Neuronal stem cell (in vitro differentiated cells): ENCODE results near the gene TUBB1.

Experiments
- DNase-seq: peaks from one replicate; pipeline ENCODE4 v3.0.0-alpha.2; 2013; ENCODE audit warnings: low spot score
- H2AFZ ChIP-seq: one replicate; pipeline ENCODE4 v1.6.1; 2013; ENCODE audit warnings: mild to moderate bottlenecking, low read length, inconsistent platforms
- H2AK5ac ChIP-seq: 2 replicates; pipeline ENCODE4 v1.6.1; 2013; ENCODE audit warnings: low read depth, mild to moderate bottlenecking, inconsistent platforms, low read length, moderate library complexity, mixed read lengths
- H2BK120ac ChIP-seq: 2 replicates; pipeline ENCODE4 v1.6.1; 2013; ENCODE audit warnings: low read depth, mild to moderate bottlenecking, inconsistent platforms, low read length, moderate library complexity, mixed read lengths
- H2BK12ac ChIP-seq: one replicate; pipeline ENCODE4 v1.6.1; 2013; ENCODE audit warnings: low read length, inconsistent platforms
- H2BK15ac ChIP-seq: 2 replicates; pipeline ENCODE4 v1.6.1; 2013; ENCODE audit warnings: mild to moderate bottlenecking, low read length, inconsistent platforms, mixed read lengths
- H2BK5ac ChIP-seq: one replicate; pipeline ENCODE4 v1.6.1; 2013; ENCODE audit warnings: inconsistent platforms, mild to moderate bottlenecking, low read length, moderate library complexity
- H3K14ac ChIP-seq: one replicate; pipeline ENCODE4 v1.6.1; 2013; ENCODE audit warnings: low read length, inconsistent platforms
- H3K18ac ChIP-seq: 2 replicates; pipeline ENCODE4 v1.6.1; 2013; ENCODE audit warnings: low read length, inconsistent platforms
- H3K23ac ChIP-seq: 2 replicates; pipeline ENCODE4 v1.6.1; 2013; ENCODE audit warnings: low read depth, mild to moderate bottlenecking, mixed read lengths, low read length, inconsistent platforms; ENCODE audit not compliant: poor library complexity
- H3K27ac ChIP-seq: replicated peaks from 3 replicates; pipeline ENCODE4 v1.5.1; 2013; ENCODE audit warnings: low read length, inconsistent platforms
- H3K27me3 ChIP-seq, 3 experiments: 2 replicates each; pipeline ENCODE4 v1.6.1; 2013; ENCODE audit warnings: low read length in 3 of 3, mild to moderate bottlenecking in 2 of 3, inconsistent platforms in 1 of 3, low read depth in 1 of 3, mixed read lengths in 1 of 3, moderate library complexity in 1 of 3; ENCODE audit not compliant: control insufficient read depth in 3 of 3, insufficient read depth in 3 of 3
- H3K36me3 ChIP-seq, 2 donors: replicated peaks in 1 of 2; 2 replicates each; pipeline ENCODE4 v1.6.1; 2013; ENCODE audit warnings: low read length in 2 of 2; ENCODE audit not compliant: control insufficient read depth in 2 of 2, insufficient read depth in 2 of 2
- H3K4ac ChIP-seq: 2 replicates; pipeline ENCODE4 v1.6.1; 2013; ENCODE audit warnings: inconsistent platforms, mild to moderate bottlenecking, low read length, moderate library complexity
- H3K4me1 ChIP-seq, 2 donors: 1 replicate in 1 of 2; 2 replicates in 1 of 2; pipeline ENCODE4 v1.6.1; 2013; ENCODE audit warnings: low read length in 2 of 2, low read depth in 1 of 2; ENCODE audit not compliant: control insufficient read depth in 2 of 2, insufficient read depth in 1 of 2
- H3K4me2 ChIP-seq: one replicate; pipeline ENCODE4 v1.6.1; 2013; ENCODE audit warnings: mild to moderate bottlenecking, low read length, inconsistent platforms; ENCODE audit not compliant: insufficient read depth, poor library complexity, severe bottlenecking
- H3K4me3 ChIP-seq, 2 donors: 2 replicates each; pipeline ENCODE4 v1.5.1; 2013; ENCODE audit warnings: low read length in 2 of 2, mild to moderate bottlenecking in 2 of 2, inconsistent platforms in 1 of 2, moderate library complexity in 1 of 2
- H3K79me1 ChIP-seq: one replicate; pipeline ENCODE4 v1.6.1; 2013; ENCODE audit warnings: low read depth, mild to moderate bottlenecking, inconsistent platforms, low read length, moderate library complexity
- H3K9ac ChIP-seq: one replicate; pipeline ENCODE4 v1.6.1; 2013; ENCODE audit warnings: mild to moderate bottlenecking, low read depth, low read length, inconsistent platforms; ENCODE audit not compliant: poor library complexity
- H3K9me3 ChIP-seq, 2 donors: replicated peaks in 1 of 2; 2 replicates each; pipeline versions ENCODE3 to v1.6.1; 2013; ENCODE audit warnings: low read length in 2 of 2, mild to moderate bottlenecking in 2 of 2, inconsistent platforms in 1 of 2, low read depth in 1 of 2, mixed read lengths in 1 of 2, moderate library complexity in 1 of 2; ENCODE audit not compliant: control insufficient read depth in 2 of 2, insufficient read depth in 1 of 2
- H4K8ac ChIP-seq: one replicate; pipeline ENCODE4 v1.6.1; 2013; ENCODE audit warnings: low read depth, mild to moderate bottlenecking, inconsistent platforms, low read length, moderate library complexity
- H4K91ac ChIP-seq: one replicate; pipeline ENCODE4 v1.6.1; 2013; ENCODE audit warnings: low read length, low read depth, mild to moderate bottlenecking, inconsistent platforms; ENCODE audit not compliant: poor library complexity
- WGBS, 2 donors: extraction: QIAGEN DNeasy Blood & Tissue Kit; methylation state at CpG; one replicate each; pipeline ENCODE4 v1.1.7; 2013; ENCODE audit warnings: missing lambda C conversion rate in 2 of 2, mixed read lengths in 1 of 2; ENCODE audit not compliant: insufficient read length in 2 of 2, insufficient replicate concordance in 1 of 2; ENCODE audit errors: extremely low coverage in 2 of 2; 5-methylcytosine and 5-hydroxymethylcytosine counted together

TUBB1 gene

GRCh38 chr20:59027741-59028320 lies 8.6 kb downstream of the TUBB1 start:
- no peak overlapping the region for H3K14ac ChIP-seq
- H3K9me3 ChIP-seq: no peaks in the 10 kb centered on the region
- no CpG with 5 or more reads among the region's 8 CpGs for WGBS, 2 donors
- no peak for DNase-seq
- no peak overlapping the region for H3K9ac ChIP-seq
- H3K27ac ChIP-seq: no peak overlapping the region
- no peak overlapping the region for H2BK15ac ChIP-seq
- no peak overlapping the region for H2AFZ ChIP-seq
- H2AK5ac ChIP-seq: no peak overlapping the region
- peaks cover 26 to 83% of the 10 kb centered on the region in 2 donors for H3K36me3 ChIP-seq
- H3K79me1 ChIP-seq: peaks cover 8% of the 10 kb centered on the region
- no peaks in the 10 kb centered on the region for H3K27me3 ChIP-seq
- no peak overlapping the region for H3K4me2 ChIP-seq
- no peak overlapping the region for H4K91ac ChIP-seq
- H3K18ac ChIP-seq: no peak overlapping the region
- no peak overlapping the region for H3K23ac ChIP-seq
- no peak overlapping the region for H2BK120ac ChIP-seq
- H2BK5ac ChIP-seq: no peak overlapping the region
- no peak overlapping the region for H4K8ac ChIP-seq
- no peak overlapping the region for H2BK12ac ChIP-seq
- H3K4me3 ChIP-seq: no peak overlapping the region
- H3K4me1 ChIP-seq: peaks cover 4 to 56% of the 10 kb centered on the region in 2 donors
- H3K4ac ChIP-seq: no peak overlapping the region

- H3K4me2 ChIP-seq: no peak overlapping the region
- H3K18ac ChIP-seq: no peak overlapping the region
- H3K79me1 ChIP-seq: peaks cover 7% of the 10 kb centered on the region
- no peak overlapping the region for H2BK120ac ChIP-seq
- no peak overlapping the region for H2AFZ ChIP-seq
- no peak overlapping the region for H3K27ac ChIP-seq
- H3K4ac ChIP-seq: no peak overlapping the region
- no peaks in the 10 kb centered on the region for H3K27me3 ChIP-seq
- DNase-seq: no peak
- H3K14ac ChIP-seq: no peak overlapping the region
- no peak overlapping the region for H4K91ac ChIP-seq
- peaks cover 22 to 78% of the 10 kb centered on the region in 2 donors for H3K36me3 ChIP-seq
- H3K4me1 ChIP-seq: peaks cover 4 to 56% of the 10 kb centered on the region in 2 donors
- H3K9me3 ChIP-seq: no peaks in the 10 kb centered on the region
- H2BK15ac ChIP-seq: no peak overlapping the region
- no peak overlapping the region for H2AK5ac ChIP-seq
- H3K4me3 ChIP-seq: peak overlapping the region in 1 of 2 donors; percentile 29
- WGBS, 2 donors: no CpG with 5 or more reads among the region's 2 CpGs
- no peak overlapping the region for H2BK5ac ChIP-seq
- no peak overlapping the region for H3K9ac ChIP-seq
- H2BK12ac ChIP-seq: no peak overlapping the region
- no peak overlapping the region for H4K8ac ChIP-seq
- no peak overlapping the region for H3K23ac ChIP-seq
These were observed 9.6 kb downstream of the TUBB1 start for GRCh38 chr20:59028812-59029211.

GRCh38 chr20:59030911-59031563 lies 11.8 kb downstream of the TUBB1 start:
- no peak overlapping the region for H3K4ac ChIP-seq
- no peak overlapping the region for H4K91ac ChIP-seq
- no peak overlapping the region for H2BK120ac ChIP-seq
- H2AFZ ChIP-seq: no peak overlapping the region
- peak overlapping the region; percentile 81 to 97 for H3K4me3 ChIP-seq
- no peak overlapping the region for H2BK5ac ChIP-seq
- no CpG with 5 or more reads among the region's 7 CpGs for WGBS, 2 donors
- H3K14ac ChIP-seq: no peak overlapping the region
- H3K4me1 ChIP-seq: peaks cover 4 to 46% of the 10 kb centered on the region in 2 donors
- peak overlapping the region; percentile 70 for H3K4me2 ChIP-seq
- no peak overlapping the region for H2AK5ac ChIP-seq
- H2BK12ac ChIP-seq: no peak overlapping the region
- H3K27me3 ChIP-seq: no peaks in the 10 kb centered on the region
- no peaks in the 10 kb centered on the region for H3K9me3 ChIP-seq
- peaks cover 16 to 80% of the 10 kb centered on the region in 2 donors for H3K36me3 ChIP-seq
- no peak overlapping the region for H3K18ac ChIP-seq
- H4K8ac ChIP-seq: no peak overlapping the region
- peaks cover 4% of the 10 kb centered on the region for H3K79me1 ChIP-seq
- no peak overlapping the region for H3K23ac ChIP-seq
- no peak overlapping the region for H2BK15ac ChIP-seq
- H3K9ac ChIP-seq: no peak overlapping the region
- no peak for DNase-seq
- H3K27ac ChIP-seq: no peak overlapping the region

- Histone ChIP-seq H4K91ac (peak overlapping the region; percentile 56), H3K23ac (peak overlapping the region; percentile 96), H4K8ac (no peak overlapping the region), H2BK5ac (peak overlapping the region; percentile 87), H3K9ac (peak overlapping the region; percentile 99), H3K36me3 (peaks cover 19 to 80% of the 10 kb centered on the region in 2 donors), H3K4me1 (peaks cover 4 to 48% of the 10 kb centered on the region in 2 donors), H3K9me3 (no peaks in the 10 kb centered on the region), H2AK5ac (peak overlapping the region; percentile 89), H3K4me2 (peak overlapping the region; percentile 70), H3K79me1 (peaks cover 4% of the 10 kb centered on the region), H3K27ac (no peak overlapping the region), H2BK120ac (no peak overlapping the region), H2AFZ (peak overlapping the region; percentile 90), H2BK12ac (no peak overlapping the region), H3K4ac (no peak overlapping the region), H3K4me3 (peak overlapping the region; percentile 81 to 97), H3K18ac (peak overlapping the region; percentile 99), H3K27me3 (no peaks in the 10 kb centered on the region), H2BK15ac (no peak overlapping the region), H3K14ac (peak overlapping the region; percentile 97)
- no peak for DNase-seq
- no CpG with 5 or more reads among the region's 13 CpGs for WGBS, 2 donors
These were observed 12.4 kb downstream of the TUBB1 start for GRCh38 chr20:59031564-59032022.
